ENCODE results near the gene USP34.

The USP34 gene

GRCh38 chr2:61470965-61471904, at the start of gene USP34:
USP34 (minus strand) TSS chr2:61471087; CDS start chr2:61470692, 395 bp downstream.
- H2AFZ ChIP-seq (ENCODE audit: low read depth, low read length, severe bottlenecking), result peak within 1 kb of the TSS; percentile 42
- H3K36me3 ChIP-seq (ENCODE audit: low read length), result peaks cover 11% of the 10 kb centered on the region

GRCh38 chr2:61520261-61520660, 49.4 kb upstream of the USP34 start:
- Histone ChIP-seq H3K9me2 (replicated peaks; ENCODE audit: insufficient read depth, low read length) (no peaks in the 10 kb centered on the region), H3K4me3 (ENCODE audit: insufficient read depth, low read length, poor library complexity, severe bottlenecking) (no peak overlapping the region), H2AFZ (ENCODE audit: low read depth, low read length, severe bottlenecking) (no peak overlapping the region), H3K79me2 (ENCODE audit: insufficient read depth, low read length) (peaks cover 98% of the 10 kb centered on the region), H3K27me3 (ENCODE audit: low read length) (no peaks in the 10 kb centered on the region), H3K9ac (ENCODE audit: low read length) (no peak overlapping the region), H3K36me3 (ENCODE audit: low read length) (peaks cover 64% of the 10 kb centered on the region), H3K4me2 (ENCODE audit: low read depth, low read length, poor library complexity, severe bottlenecking) (no peak overlapping the region), H3F3A (ENCODE audit: insufficient read depth) (peaks cover 29% of the 10 kb centered on the region; the same call in 1 of the 2 replicates), H4K20me1 (ENCODE audit: low read depth, low read length) (peaks cover 52% of the 10 kb centered on the region), H3K9me3 (ENCODE audit: insufficient read depth, low read length) (no peaks in the 10 kb centered on the region), H3K27ac (ENCODE audit: low read depth, low read length) (no peak overlapping the region)
- no peak for TF ChIP-seq EZH2phosphoT487 (conservative IDR thresholded peaks at IDR 0.05; ENCODE audit: low read length)
- no peak for TF ChIP-seq CTCF (IDR thresholded peaks at IDR 0.05; ENCODE audit: insufficient read depth, low read length, poor library complexity, severe bottlenecking)

More at GRCh38 chr2:61470965-61471904, at the start of gene USP34:
- H3K27me3 ChIP-seq (ENCODE audit: low read length), result no peaks in the 10 kb centered on the region
- no peak for TF ChIP-seq EZH2phosphoT487 (conservative IDR thresholded peaks at IDR 0.05; ENCODE audit: low read length)
- TF ChIP-seq CTCF (IDR thresholded peaks at IDR 0.05; ENCODE audit: insufficient read depth, low read length, poor library complexity, severe bottlenecking), result no peak
- H4K20me1 ChIP-seq (ENCODE audit: low read depth, low read length), result no peaks in the 10 kb centered on the region
- peaks cover 57% of the 10 kb centered on the region for H3F3A ChIP-seq (ENCODE audit: insufficient read depth)
- H3K9me3 ChIP-seq (ENCODE audit: insufficient read depth, low read length), result no peaks in the 10 kb centered on the region
- H3K79me2 ChIP-seq (ENCODE audit: insufficient read depth, low read length), result peaks cover 59% of the 10 kb centered on the region
- peak within 1 kb of the TSS; percentile 87 for H3K4me3 ChIP-seq (ENCODE audit: insufficient read depth, low read length, poor library complexity, severe bottlenecking)
- peak within 1 kb of the TSS; percentile 92 for H3K27ac ChIP-seq (ENCODE audit: low read depth, low read length)
- H3K4me2 ChIP-seq (ENCODE audit: low read depth, low read length, poor library complexity, severe bottlenecking), result peak within 1 kb of the TSS; percentile 94
- peak within 1 kb of the TSS; percentile 93 for H3K9ac ChIP-seq (ENCODE audit: low read length)
- no peaks in the 10 kb centered on the region for H3K9me2 ChIP-seq (replicated peaks; ENCODE audit: insufficient read depth, low read length)

GRCh38 chr2:61512768-61513398, 42.0 kb upstream of the USP34 start:
- peaks cover 39% of the 10 kb centered on the region; the same call in 1 of the 2 replicates for H3K36me3 ChIP-seq (ENCODE audit: low read length)
- H4K20me1 ChIP-seq (ENCODE audit: low read depth, low read length), result peaks cover 47% of the 10 kb centered on the region
- no peaks in the 10 kb centered on the region for H3K27me3 ChIP-seq (ENCODE audit: low read length)

More at GRCh38 chr2:61512768-61513398, 42.0 kb upstream of the USP34 start:
- H3K9ac ChIP-seq (ENCODE audit: low read length), result no peak overlapping the region
- TF ChIP-seq EZH2phosphoT487 (conservative IDR thresholded peaks at IDR 0.05; ENCODE audit: low read length) (no peak), CTCF (IDR thresholded peaks at IDR 0.05; ENCODE audit: insufficient read depth, low read length, poor library complexity, severe bottlenecking) (no peak)
- peaks cover 99% of the 10 kb centered on the region for H3K79me2 ChIP-seq (ENCODE audit: insufficient read depth, low read length)
- H3K4me3 ChIP-seq (ENCODE audit: insufficient read depth, low read length, poor library complexity, severe bottlenecking), result no peak overlapping the region
- H2AFZ ChIP-seq (ENCODE audit: low read depth, low read length, severe bottlenecking), result no peak overlapping the region
- no peak overlapping the region for H3K27ac ChIP-seq (ENCODE audit: low read depth, low read length)
- no peaks in the 10 kb centered on the region for H3K9me2 ChIP-seq (replicated peaks; ENCODE audit: insufficient read depth, low read length)
- H3K4me2 ChIP-seq (ENCODE audit: low read depth, low read length, poor library complexity, severe bottlenecking), result no peak overlapping the region
- H3K9me3 ChIP-seq (ENCODE audit: insufficient read depth, low read length), result no peaks in the 10 kb centered on the region
- peaks cover 7% of the 10 kb centered on the region; the same call in 1 of the 2 replicates for H3F3A ChIP-seq (ENCODE audit: insufficient read depth)

Data from SU-DHL-6 (cell line).